HG03159 (cell line): ENCODE results near the gene MYO6.
A peak's percentile ranks its signal among the peaks of the same experiment; 100 is the strongest.
"Not testable (repeated sequence)": the region's sequence is repeated elsewhere in the genome, so short reads cannot be mapped to it uniquely, and the experiment has no call there.

Experiments
- ATAC-seq: cut with Tn5 transposase; IDR thresholded peaks from one replicate; pipeline ENCODE4 v1.9.1; 2021; ENCODE audit warnings: mild to moderate bottlenecking, moderate library complexity; ENCODE audit not compliant: unreplicated experiment

The MYO6 gene

DNA sequence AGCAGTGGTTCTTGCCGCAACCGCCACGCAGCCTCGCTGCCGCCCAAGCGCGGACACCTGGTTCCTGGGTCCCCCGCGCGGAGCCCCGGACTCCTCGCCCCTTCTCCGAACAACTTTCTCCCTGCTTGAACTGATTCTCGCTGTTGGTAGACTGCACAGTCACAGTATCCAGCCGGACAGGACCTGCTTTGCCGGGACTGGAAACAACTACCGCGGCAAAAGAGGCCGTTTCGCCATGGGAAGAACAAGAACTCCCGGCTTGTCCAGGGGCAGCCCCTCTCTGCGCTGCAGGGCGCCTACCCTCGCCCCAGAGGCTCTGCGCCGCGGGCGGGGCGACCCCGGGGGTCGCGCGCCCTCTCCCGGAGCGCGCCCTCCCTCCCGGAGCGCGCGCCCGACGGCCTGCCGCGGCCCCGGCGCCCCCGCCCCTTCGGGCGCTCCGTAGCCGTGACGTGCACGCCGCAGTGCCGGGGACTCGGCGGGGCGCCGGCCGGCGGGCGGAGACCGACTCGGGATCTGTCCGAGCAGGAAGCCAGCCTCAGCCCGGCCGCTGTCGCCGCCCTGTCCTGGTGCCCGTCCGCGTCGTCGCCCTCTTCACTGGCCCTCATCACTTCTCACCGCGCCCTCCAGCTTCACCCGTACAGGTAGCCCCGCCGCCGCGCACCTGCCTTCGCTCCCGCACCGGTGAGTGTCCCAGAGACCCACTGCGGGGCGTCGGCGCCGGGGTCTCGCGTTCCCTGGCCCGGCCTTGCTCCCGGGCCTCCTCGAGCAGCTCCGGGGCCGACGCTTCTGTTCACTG lies at the start of gene MYO6:
MYO6 (plus strand) TSS at position 497 of the 796 bp plus-strand sequence. CDS start 68,309 bp downstream, outside the sequence.
- ATAC-seq = peak; percentile 71

DNA sequence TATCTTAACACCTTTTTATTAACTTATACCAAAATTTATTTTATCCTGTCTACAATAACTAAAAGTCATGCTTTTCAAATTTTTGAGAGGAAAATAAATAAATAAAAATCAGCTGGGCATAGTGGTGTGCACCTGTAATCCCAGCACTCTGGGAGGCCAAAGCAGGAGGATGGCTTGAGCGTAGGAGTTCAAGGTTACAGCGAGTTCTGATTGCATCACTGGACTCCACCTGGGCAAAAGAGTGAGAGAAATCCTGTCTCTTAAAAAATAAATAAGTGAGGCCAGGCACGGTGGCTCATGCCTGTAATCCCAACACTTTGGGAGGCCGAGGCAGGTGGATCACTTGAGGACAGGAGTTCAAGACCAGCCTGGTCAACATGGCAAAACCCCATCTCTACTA lies 40.7 kb upstream of the MYO6 start:
- not testable (repeated sequence) for ATAC-seq

DNA sequence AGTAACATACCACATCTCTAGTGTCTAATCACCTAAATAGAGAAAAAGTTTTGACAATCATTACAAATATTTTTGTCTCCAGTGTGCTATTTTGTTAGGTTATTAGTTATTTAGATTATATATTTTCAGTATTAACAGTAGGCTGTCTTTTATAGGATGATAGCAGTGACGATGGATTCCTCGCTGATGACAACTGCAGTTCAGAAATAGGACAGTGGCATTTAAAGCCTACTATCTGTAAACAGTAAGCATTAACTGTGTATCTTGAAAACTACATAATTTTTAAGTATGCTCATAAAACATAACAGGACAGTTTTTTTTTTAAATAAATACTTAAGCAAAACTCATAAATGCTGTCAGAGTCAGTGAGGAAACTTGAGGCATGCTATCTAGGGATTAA lies 37.9 kb upstream of the MYO6 start:
- ATAC-seq = no peak

DNA sequence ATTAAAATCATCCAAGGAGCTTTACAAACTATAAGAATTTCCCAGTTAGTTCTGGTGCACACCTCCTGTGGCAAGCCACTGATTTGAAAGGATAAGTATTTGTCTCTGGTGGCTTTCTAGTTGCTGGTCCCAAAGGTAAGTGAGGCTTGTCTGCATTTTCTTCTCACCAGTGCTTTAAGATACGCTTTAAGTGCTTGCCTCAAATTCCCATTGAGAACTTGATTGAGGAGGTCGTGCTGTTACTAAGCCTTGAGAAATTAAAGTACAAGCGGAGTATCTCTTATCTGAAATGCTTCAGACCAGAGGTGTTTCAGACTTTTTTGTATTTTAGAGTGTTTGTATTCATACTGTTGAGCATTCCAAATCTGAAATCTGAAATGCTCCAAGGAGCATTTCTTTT lies 29.9 kb upstream of the MYO6 start:
- no peak for ATAC-seq

DNA sequence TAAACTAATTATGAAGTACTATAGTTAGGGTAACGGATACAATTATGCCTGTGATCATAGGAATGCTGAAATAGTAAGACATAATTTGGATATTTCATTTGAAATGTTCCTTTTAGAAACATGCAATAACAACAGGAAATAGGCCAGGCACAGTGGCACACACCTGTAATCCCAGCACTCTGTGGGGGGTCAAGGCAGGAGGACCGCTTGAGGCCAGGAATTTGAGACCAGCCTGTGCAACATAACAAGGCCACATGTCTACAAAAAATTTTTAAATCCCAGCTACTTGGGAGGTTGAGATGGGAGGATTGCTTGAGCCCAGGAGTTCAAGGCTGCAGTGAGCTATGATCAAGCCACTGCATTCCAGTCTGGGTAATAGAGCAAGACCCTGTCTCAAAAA lies 25.7 kb upstream of the MYO6 start:
- ATAC-seq = no peak

DNA sequence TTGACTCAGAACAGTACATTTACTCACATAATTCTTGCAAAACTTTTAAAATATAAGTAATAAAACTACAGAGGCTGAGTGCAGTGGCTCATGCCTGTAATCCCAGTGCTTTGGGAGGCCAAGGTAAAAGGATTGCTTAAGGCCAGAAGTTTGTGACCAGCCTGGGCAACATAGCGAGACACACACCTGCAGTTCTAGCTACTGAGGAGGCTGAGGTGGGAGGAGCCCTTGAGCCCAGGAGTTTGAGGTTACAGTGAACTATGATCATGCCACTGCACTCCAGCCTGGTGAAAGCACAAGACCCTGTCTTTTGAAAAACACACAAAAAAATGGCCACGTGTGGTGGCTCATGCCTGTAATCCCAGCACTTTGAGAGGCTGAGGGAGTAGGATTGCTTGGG lies 21.8 kb upstream of the MYO6 start:
- no peak for ATAC-seq

DNA sequence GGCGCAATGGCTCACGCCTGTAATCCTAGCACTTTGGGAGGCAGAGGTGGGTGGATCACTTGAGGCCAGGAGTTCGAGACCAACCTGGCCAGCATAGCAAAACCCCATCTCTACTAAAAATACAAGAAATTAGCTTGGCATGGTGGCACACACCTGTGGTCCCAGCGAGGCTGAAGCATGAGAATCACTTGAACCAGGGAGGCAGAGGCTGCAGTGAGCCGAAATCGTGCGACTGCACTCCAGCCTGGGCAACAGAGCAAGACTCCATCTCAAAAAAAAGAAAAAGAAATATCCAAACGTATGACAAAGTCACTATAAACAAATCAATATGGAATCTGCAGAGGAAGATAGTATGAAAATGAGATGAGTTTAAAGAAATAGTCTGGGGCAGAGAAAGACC lies 18.0 kb upstream of the MYO6 start:
- ATAC-seq = not testable (repeated sequence)

DNA sequence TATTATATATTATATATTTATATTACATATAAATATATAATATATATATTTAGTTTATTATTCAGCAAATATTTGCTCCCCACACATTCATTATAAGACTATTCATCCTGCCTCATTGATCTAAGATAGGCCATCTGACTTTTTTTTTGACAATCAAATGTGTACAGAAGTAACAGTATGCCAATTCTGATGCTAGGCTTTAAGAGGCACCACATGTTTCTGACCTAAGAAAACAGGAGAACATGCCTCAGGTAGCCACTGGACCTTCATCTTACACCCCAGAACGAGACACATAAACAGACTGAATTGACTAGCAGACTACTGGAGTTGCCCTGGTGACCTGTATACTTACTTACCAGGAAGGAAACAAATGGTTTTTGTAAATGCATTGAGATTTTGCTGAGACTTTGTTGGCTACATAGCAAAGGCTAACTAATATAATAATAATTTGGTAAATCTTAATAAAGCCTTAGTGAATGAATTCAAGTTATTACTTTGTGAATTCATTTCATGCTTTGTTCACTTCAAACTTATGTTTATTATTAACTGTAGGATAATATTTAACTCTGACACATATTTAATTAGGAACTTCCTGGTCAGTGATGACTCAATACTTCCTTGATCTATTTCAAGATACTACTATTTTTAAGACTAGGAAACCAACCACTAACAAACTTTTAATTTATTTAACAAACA lies 13.4 kb upstream of the MYO6 start:
- ATAC-seq = peak; percentile 94

DNA sequence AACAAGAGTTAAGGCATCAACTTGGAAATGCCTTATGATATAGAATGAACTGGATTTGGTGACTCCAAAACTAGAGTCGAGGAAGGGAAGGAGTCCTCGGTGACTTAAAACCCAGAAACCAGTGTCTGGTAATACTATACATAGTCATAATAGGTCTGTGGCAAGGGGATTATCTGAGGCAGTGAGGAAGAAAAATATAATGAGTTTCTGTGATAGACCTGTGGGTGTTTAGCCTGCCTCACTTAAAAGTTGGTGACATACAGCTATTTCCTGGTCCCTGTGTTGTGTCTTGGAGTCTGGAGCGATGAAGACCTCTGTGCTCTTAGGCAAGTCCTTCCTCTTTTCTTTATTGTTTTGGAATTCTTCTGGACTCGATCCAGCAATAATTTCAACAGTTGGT lies 5.1 kb upstream of the MYO6 start:
- no peak for ATAC-seq

DNA sequence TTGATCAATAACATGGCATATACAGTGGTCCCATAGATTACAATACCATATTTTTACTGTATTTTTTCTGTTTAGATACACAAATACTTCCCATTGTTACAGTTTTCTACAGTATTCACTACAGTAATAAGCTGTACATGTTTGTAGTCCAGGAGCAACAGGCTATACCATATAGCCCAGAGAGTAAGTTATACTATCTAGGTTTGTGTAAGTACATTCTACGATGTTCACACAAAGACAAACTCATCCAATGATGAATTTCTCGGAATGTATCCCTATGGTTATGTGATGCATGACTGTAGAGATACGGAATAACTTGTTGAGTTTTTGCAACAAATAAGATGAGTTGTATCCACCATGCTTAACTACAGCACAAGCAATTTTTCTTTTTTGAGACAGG lies 3.6 kb upstream of the MYO6 start:
- ATAC-seq = no peak

DNA sequence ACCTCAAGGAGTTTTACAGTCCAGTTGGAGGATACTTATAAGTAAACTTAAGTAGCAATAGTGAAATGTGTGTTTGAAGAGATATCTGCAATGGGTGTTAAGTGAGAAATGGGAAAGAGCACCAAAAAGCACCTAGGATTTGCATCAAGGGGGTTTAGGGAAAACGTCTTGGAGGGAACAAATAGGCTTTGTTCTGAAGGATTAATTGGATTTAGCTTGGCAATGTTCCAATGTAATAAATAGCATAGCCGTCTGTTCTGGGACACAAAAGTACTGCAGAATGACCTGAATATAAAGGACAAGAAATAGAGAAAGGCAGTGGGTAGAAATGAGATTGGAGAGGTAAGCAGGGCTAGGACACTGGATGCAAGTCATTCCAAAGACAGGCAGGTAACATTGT lies 2.8 kb upstream of the MYO6 start:
- ATAC-seq = no peak

DNA sequence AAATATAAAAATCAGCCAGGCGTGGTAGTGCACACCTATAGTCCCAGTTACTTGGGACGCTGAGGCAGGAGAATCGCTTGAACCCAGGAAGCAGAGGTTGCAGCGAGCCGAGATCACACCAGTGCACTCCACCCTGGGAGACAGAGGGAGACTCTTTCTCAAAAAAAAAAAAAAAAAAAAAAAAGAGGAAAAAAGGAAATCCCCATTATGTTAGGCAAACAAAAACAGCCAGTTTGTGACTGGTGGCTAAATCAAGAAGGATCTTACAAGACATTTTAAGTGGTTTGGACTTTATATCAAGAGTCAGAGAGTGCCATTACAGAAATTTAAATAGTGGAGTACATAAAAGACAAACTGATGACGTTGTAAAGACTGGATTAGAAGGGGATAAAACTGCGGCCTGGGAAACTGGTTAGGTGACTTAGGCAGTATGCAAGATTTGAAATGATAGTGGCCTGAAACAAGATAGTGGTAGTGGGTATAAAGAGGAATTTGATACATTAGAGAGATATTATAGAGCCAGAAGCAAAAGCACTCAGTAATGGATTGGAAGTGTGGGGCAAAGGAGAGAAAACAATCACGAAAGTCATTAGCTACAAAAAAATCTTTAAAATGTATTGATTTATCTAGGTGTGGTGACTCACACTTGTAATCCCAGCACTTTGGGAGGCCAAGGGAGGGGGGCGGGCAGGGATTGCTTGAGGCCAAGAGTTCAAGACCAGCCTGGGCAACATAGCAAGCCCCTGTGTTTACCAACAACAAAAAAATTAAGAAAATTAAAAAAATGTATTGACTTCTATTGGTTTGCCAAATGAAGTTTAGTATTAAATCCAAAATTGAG lies 1.7 kb upstream of the MYO6 start:
- ATAC-seq = no peak

DNA sequence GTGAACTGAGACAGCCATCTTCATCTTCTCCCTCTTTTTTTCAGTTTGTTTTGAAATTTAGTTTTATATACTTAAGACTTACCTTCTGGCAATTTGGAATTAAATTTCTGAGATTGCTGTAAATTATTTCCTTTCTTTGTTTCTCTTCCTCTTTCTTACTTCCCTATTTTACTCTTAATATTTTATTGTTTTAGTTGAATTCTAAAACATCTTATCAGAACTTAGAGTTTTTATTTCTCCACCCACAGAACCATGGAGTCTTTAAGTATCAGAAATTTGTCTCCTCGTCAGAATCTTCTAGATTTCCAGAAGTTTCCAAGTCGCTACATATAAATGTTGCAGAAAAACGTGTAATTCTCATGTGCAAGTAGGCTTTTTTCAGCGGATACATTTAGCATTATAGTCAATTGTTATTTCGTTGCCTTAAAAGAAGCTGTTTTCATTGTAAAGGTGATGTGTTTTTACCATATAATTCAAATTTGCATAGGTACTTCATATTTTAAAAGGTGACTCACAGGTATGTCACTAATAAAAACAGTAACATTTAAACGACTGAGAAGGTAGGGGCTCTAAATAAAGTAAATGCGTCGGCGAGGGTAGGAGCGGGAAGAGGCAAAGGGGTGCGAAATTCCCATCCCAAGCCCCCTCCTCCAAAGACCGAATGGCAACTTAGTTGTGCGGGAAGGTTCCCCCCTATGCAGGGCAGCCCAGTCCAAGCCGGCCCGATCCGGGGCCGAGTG lies 866 bp upstream of the MYO6 start:
- peak; percentile 5 for ATAC-seq

DNA sequence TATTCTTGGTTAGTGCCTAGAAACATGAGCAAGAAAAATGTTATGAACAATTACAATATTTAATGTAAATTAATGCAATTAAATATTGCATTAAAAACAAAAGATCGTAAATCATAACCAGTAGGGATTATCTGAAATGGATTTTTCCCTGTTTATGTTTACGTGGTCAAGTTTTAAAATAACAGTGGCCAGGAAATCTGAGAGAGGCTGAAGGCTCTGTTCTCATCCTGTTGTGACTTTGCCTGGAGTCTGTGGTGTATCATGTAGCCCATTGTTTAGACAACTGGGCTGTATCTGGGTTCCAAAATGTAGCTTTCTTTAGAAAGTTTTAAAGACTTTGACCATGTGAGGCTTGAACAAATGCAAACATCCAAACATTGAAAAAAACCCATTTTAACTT lies 2.4 kb downstream of the MYO6 start:
- no peak for ATAC-seq

DNA sequence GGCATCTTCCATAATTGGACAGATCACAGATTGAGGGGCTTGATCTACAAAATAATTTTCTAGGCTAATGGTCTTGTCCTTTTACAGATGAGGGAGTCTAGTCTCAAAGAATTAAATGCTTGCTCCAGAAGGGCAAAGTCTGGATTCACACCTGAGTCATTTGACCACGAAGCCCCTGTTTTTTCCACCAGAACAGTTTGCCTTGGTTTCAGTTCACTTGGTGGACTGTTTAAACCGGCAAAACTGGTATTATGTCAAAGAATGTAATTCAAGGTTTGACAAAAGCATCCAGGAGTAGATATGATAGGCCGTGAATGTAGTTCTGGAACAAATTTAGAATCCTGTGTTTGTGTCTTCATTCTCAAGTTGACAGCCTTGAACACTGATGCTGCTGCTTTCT lies 3.3 kb downstream of the MYO6 start:
- ATAC-seq = no peak

DNA sequence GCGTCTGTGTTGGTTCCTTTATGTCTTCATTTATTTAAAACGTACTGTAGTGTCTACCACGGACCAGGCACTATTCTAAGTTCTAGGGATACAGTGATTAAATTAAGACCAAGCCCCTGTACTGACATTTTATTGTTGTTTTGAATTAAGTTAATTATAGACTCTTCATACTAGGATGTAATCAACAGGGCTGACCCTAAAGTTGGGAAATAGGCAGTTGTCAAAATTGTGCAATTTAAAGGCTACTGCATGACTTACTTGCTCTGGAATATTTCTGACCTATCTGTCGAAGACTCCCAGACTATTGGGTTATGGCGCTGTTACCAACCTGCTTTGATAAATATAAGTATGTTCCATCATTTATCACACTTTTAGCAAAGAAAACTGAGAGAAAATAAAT lies 6.7 kb downstream of the MYO6 start:
- no peak for ATAC-seq

DNA sequence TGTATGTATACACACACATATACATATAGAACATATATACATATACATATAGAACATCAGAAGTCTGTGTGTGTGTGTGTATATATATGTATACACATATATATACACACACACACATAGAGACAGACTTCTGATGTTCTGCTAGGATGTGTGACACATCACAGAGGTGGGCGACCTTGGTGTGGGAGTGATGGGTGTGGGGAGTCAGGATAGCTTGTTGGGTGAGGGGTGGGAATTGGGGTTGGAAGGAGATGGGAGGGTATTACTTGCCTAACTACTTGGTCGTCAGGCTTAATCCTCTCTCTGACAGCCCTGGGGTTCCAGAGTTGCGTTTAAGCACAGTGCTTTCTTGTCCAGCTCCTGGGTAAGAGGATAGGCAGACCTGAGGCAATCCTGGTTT lies 8.3 kb downstream of the MYO6 start:
- ATAC-seq = no peak

DNA sequence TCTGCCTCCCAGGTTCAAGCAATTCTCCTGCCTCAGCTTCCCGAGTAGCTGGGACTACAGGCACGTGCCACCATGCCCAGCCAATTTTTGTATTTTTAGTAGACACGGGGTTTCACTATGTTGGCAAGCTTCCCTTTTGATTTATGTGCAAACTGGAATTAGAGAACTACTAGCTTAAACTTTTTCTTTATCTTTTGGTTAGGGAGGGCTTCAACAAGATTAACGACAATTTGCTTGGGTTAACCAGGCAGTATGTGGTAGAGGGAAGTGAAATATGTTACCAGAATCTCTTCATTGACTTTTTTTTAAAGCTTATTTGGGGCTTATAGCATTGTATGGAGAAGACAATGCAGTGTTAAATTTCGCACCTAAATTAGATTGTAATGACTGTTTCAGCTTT lies 9.0 kb downstream of the MYO6 start:
- no peak for ATAC-seq

DNA sequence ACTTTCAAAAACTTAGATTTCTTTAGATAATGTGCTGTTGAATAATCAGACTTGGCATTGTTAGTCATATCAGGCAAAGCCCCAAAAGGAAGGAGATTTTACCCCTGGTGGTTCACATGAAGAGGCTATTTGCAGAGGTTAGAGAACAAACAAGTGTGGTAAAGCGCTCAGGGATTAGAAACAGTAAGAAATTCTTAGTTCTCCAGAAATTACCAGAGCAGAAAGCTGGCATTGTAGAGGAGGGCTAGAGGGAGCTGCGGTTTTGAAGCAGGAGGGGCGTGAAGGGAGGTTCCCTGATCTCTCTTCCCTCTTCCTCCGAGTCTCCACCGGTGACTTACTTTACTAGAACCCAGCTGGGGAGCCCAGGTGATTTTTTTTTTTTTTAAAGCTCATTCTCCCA lies 10.2 kb downstream of the MYO6 start:
- no peak for ATAC-seq

DNA sequence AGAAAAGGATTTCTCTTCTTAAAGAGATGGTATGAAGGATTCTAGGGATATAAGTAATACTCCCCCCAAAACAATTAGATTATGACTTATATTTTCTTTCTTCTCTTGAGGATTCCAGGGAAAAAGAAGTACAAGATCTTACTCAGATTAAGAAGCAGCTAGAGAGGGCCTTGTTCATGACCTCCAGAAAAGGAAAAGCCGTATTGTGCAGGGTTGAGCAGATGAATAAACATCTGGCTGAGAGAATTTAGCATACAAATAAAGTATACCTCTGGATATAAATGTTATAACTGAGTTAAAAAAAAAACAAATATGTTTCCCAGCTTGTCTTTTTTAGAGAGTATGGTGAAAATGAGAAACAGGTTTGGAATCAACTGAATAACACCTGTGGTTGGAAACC lies 11.3 kb downstream of the MYO6 start:
- ATAC-seq = no peak

DNA sequence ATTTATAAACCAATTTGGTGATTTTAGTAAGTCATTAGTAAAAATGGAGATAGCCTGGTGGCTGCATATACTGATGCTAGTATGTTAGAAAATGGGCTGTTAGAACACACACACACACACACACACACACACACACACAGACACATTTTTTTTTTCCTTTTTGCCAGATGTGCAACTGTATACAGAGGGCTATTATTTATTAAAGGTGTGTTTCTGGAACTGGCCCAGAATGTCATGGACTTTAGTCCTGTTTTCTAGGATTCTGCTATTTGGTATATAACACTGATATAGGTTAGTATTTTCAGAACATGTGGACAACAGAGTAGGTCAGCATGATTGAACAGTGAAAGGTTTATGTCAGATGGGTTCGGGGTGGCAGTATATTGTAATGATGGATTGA lies 12.4 kb downstream of the MYO6 start:
- no peak for ATAC-seq
